Measurements from ENCODE around the gene ATR.

ATR gene

GRCh38 chr3:142536519-142536918, 42.0 kb downstream of the ATR start:
- DNase-seq (ENCODE audit: extremely low read depth, insufficient read length): no peak
- H3K4me3 ChIP-seq (replicated peaks; ENCODE audit: low read depth, low read length): no peak overlapping the region
- no peaks in the 10 kb centered on the region for H3K27me3 ChIP-seq (replicated peaks; ENCODE audit: control insufficient read depth, insufficient read depth, low read length)
- no peak for TF ChIP-seq CTCF (IDR thresholded peaks at IDR 0.05; ENCODE audit: insufficient read depth, low read length, poor library complexity, severe bottlenecking)
- peaks cover 2% of the 10 kb centered on the region for H3K36me3 ChIP-seq (ENCODE audit: control insufficient read depth, insufficient read depth, low read length)

- Histone ChIP-seq H3K4me3 (replicated peaks; ENCODE audit: low read depth, low read length) (no peak overlapping the region), H3K36me3 (ENCODE audit: control insufficient read depth, insufficient read depth, low read length) (peaks cover 2% of the 10 kb centered on the region), H3K27me3 (replicated peaks; ENCODE audit: control insufficient read depth, insufficient read depth, low read length) (no peaks in the 10 kb centered on the region)
- TF ChIP-seq CTCF (IDR thresholded peaks at IDR 0.05; ENCODE audit: insufficient read depth, low read length, poor library complexity, severe bottlenecking): no peak
- DNase-seq (ENCODE audit: extremely low read depth, insufficient read length): no peak
These were observed 44.0 kb downstream of the ATR start for GRCh38 chr3:142534543-142534942.

GRCh38 chr3:142530296-142530695, 48.2 kb downstream of the ATR start:
- H3K36me3 ChIP-seq (ENCODE audit: control insufficient read depth, insufficient read depth, low read length): peaks cover 2% of the 10 kb centered on the region; the same call in 1 of the 2 replicates
- no peak for TF ChIP-seq CTCF (IDR thresholded peaks at IDR 0.05; ENCODE audit: insufficient read depth, low read length, poor library complexity, severe bottlenecking)
- H3K27me3 ChIP-seq (replicated peaks; ENCODE audit: control insufficient read depth, insufficient read depth, low read length): no peaks in the 10 kb centered on the region
- no peak for DNase-seq (ENCODE audit: extremely low read depth, insufficient read length)
- no peak overlapping the region for H3K4me3 ChIP-seq (replicated peaks; ENCODE audit: low read depth, low read length)

- no peaks in the 10 kb centered on the region for H3K27me3 ChIP-seq (replicated peaks; ENCODE audit: control insufficient read depth, insufficient read depth, low read length)
These were observed 54.5 kb downstream of the ATR start for GRCh38 chr3:142523921-142524566.

GRCh38 chr3:142509079-142509478, 69.5 kb downstream of the ATR start:
- DNase-seq (ENCODE audit: extremely low read depth, insufficient read length): no peak
- H3K4me3 ChIP-seq (replicated peaks; ENCODE audit: low read depth, low read length): no peak overlapping the region
- peaks cover 3% of the 10 kb centered on the region for H3K36me3 ChIP-seq (ENCODE audit: control insufficient read depth, insufficient read depth, low read length)
- TF ChIP-seq CTCF (IDR thresholded peaks at IDR 0.05; ENCODE audit: insufficient read depth, low read length, poor library complexity, severe bottlenecking): no peak
- H3K27me3 ChIP-seq (replicated peaks; ENCODE audit: control insufficient read depth, insufficient read depth, low read length): no peaks in the 10 kb centered on the region

More at GRCh38 chr3:142523921-142524566, 54.5 kb downstream of the ATR start:
- Histone ChIP-seq H3K4me3 (replicated peaks; ENCODE audit: low read depth, low read length) (no peak overlapping the region), H3K36me3 (ENCODE audit: control insufficient read depth, insufficient read depth, low read length) (peaks cover 2% of the 10 kb centered on the region; the same call in 1 of the 2 replicates)
- TF ChIP-seq CTCF (IDR thresholded peaks at IDR 0.05; ENCODE audit: insufficient read depth, low read length, poor library complexity, severe bottlenecking): no peak
- no peak for DNase-seq (ENCODE audit: extremely low read depth, insufficient read length)

- H3K27me3 ChIP-seq (replicated peaks; ENCODE audit: control insufficient read depth, insufficient read depth, low read length): no peaks in the 10 kb centered on the region
- H3K4me3 ChIP-seq (replicated peaks; ENCODE audit: low read depth, low read length): no peak overlapping the region
- TF ChIP-seq CTCF (IDR thresholded peaks at IDR 0.05; ENCODE audit: insufficient read depth, low read length, poor library complexity, severe bottlenecking): no peak
- DNase-seq (ENCODE audit: extremely low read depth, insufficient read length): no peak
- peaks cover 6% of the 10 kb centered on the region for H3K36me3 ChIP-seq (ENCODE audit: control insufficient read depth, insufficient read depth, low read length)
These were observed 71.3 kb downstream of the ATR start for GRCh38 chr3:142507241-142507640.
